Glomerular visceral epithelial cell (primary cell): ENCODE results near the gene MROH7.

Source experiments
- DNase-seq: peaks from one replicate; pipeline ENCODE4 v3.0.0-alpha.2; 2016; ENCODE audit errors: extremely low spot score

MROH7 gene

DNA sequence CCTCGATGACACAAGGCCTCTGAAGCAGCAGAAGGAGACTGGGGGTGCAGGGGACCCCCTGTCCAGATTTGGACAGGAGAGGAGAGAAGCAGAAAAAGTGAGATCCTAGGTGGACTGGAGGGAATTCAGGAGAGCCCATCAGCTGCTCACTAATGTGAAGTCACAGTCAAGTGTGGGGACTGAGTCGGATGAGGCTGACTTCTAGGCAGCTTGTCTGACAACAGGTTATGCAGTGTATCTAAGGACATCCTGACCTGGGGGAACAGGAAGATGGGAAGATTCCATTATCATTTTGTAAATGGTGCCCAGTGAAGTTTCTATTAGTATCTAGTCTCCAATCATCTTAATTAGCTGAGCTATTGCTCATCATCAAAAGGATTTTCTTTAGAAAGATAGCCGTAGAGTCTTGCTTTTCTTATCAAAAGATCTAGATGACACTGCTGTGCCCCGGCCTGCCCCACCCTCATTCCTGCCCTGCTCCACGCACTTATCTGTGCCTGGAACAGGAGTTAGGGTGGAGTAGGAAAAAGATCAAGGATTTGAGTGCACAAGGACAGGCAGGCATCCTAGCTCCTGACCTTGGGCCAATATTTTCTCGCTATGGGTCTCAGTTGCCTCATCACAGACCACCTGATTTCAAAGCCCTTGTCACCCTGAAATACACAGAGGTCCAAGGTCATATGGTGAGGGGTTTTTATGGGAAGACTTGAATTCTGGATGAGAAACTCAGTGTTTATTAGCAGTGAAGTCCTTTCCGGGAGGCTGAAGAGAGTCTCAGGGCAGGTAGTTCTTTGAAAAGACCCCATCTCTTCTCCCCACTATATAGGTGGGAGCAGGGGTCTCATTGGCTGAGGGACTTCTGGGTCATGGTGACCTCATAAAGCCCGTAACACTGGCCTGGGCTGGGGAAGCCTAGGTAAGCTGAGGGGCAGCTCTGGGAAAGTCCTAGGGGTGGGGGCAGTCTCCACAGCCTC lies at the start of gene MROH7:
Gene MROH7 (plus strand): TSS at position 924 of the 974 bp plus-strand sequence. CDS start 11,141 bp downstream, outside the sequence.
- no peak for DNase-seq

DNA sequence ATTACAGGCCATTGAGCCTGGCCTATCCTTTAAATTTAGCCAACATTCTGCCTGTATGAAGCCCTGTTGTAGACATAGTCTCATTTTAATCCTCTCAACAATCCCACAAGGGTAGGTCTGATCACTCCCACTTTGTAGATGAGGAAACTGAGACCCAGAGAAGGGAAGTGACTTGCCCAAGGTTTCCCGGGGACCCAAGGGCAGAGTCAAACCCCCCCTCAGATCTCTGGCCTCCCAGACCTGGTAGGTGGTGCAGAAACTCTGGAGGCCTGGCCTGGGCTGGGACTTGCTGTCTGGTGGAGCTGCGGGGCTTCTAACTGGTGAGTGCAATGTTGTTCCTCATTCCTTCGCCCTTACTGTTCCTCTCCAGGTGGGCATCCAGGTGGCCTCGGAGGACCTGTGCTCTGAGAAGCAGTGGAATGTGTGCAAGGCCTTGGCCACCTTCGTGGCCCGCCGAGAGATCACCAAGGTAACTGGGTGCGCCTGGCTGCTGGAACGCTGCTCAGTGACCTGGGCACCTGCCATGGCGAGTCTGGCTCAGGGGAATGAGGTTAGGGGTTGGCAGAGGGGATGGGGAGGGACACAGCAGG lies 47.9 kb upstream of the MROH7 start:
- no peak for DNase-seq

DNA sequence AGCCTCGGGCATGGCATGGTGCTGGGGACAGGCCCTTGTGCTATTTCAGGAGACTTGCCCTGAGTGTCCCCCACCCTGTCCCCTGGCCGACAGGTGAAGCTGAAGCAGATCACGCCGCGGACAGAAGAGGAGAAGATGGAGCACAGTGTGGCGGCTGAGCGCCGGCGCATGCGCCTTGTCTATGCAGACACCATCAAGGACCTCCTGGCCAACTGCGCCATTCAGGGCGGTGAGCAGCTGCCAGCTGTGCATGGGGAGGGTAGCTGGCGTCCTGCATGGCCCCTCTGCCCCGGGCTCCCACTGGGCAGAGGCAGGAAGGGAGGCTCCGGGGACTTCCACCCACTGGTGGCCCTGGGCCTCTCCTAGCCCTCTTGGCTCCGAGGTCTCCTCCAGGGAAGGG lies 47.1 kb upstream of the MROH7 start:
- DNase-seq, result no peak

DNA sequence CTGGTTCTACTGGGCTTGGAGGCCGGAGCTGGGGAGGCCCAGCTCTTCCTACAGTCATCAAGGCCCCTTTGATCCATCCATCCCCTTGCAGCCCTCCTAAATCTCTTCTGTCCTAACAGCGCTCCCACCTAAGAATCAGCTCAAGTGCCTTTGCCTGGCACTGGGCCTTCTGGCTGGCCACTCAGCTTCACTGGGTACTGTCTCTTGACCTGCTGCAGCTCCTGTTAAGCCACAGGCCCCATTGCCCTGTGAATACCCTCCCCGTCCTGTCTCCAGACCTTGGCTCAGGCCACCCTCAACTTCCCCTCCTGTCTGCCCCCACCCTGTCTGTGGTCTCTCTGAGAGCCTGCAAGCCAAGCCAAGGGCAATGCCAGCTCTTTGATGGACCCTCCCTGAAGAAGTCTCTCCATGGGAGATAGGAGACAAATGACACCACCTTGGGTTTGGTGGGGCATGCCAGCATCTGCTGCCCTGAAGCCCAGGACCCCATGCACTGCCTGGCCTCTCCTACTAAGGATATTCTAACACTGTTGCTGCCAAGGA lies 45.6 kb upstream of the MROH7 start:
- no peak for DNase-seq

DNA sequence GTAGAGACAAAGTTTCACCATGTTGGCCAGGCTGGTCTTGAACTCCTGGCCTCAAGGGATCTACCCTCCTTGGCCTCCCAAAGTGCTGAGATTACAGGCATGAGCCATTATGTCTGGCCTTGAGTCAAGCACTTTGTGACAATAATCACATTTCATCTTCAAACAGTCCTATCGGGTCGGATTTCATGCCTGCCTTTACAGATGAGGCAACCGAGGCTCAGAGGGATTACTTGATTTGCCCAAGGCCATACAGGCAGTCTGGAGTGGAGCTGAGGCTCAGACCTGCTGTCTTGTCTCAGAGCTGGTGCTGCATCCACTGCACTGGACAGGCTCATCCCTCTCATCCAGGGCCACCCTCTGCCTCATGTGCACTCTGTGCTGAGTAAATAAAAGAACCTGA lies 44.8 kb upstream of the MROH7 start:
- no peak for DNase-seq

DNA sequence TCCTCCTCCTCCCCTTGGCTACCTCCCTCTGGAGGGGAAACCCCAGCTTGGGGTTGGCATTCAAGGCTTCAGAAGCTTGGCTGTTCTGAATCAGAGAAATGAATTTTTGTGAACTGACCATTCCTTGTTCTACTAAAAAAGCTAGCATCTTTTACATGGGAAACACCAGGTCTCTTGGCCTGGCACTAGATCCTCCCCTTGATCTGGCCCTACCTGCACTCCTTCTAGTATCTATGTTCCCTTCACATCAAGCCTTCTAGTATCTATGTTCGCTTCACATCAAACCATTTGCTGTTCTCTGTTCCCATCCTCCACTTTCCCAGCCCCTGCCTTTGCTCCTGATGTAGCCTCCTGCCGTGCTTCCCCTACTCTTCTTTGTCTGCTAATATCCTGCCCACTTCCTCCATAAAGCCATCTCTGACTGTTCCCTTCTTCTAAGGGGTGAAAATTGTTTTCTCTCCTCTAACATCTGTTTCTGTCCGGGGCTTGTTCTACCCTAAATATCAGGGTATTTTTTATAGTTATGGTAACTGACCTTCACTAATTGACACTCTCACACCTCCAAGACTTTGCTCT lies 44.0 kb upstream of the MROH7 start:
- no peak for DNase-seq

DNA sequence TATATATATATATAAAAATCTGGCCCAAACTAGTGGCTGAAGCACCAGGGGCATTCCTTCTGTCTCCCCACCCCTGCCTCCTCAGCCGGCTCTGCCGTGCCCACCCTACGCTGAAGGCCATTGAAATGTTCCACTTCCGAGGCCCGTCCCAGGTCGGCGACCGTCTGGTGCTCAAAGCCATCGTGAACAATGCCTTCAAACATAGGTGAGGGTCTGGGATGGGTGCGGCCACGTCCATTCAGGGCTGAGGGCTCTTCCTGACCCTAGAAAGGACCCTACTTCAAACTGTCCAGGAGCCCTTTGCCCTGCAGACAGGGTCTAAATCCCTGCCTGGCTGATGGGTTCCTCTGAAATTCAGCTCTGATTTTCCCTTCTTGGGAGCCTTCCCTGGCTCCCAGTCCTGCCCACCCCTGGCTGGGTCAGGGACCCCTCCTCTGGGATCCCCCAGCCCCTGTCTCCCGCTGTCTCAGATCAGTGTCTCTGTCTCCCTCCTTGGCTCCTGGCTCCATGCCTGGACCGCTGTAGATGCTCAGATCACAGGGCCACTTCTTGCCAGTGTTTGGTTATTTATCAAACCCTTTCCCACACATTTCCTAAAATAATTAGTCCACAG lies 42.3 kb upstream of the MROH7 start:
- DNase-seq, result no peak

DNA sequence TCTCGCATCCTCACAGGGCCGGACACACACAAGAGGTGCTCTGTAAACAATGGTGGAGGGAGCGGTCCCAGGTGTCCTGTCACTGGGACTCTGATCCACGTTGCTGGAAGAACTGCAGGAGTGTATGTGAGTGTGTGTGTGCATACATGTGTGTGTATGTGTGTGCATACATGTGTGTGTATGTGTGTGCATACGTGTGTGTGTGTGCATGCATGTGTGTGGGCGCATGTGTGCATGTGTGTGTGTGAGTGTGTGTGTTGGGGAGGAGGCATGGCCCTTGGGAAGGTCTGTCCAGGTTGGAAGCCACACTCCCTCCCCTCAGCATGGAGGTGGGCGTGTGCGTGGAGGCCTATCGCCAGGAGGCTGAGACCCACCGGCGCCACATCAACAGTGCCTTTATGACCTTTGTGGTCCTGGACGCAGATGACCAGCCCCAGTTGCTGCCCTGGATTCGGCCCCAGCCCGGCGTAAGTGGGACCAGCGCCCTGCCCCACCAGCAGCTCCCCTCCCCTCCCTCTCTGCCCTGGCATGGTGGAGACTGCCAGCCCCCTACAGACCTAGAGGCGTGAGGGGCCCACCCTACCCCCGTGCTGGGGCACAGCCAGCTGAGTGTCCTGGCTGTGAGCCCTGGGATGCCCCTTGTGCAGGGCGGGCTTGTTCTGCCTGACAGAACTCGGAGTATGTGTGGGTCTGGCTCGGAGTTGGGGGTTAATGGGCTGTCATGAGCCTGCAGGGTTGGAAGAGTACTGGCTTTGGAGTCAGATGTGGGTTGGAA lies 40.5 kb upstream of the MROH7 start:
- DNase-seq, result peak; percentile 59

DNA sequence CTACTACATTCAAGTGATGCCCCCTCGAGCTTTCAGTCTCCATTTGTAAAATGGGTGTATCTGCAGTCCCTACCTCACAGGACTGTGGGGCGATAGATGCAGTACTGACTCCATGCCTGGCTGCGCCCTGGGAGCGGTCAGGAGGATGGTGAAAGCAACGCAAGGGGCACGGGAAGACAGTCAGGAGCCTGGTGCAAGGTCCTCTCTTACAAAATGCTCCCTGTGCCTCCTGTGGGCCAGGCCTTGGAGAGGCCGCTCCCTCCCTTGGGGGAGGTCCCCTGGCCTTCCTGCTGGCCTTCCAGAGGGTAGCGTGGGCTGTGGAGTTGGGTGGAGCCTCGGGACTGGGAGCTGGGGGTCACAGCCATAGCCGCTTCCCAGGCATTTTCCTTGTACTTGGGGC lies 39.9 kb upstream of the MROH7 start:
- no peak for DNase-seq

DNA sequence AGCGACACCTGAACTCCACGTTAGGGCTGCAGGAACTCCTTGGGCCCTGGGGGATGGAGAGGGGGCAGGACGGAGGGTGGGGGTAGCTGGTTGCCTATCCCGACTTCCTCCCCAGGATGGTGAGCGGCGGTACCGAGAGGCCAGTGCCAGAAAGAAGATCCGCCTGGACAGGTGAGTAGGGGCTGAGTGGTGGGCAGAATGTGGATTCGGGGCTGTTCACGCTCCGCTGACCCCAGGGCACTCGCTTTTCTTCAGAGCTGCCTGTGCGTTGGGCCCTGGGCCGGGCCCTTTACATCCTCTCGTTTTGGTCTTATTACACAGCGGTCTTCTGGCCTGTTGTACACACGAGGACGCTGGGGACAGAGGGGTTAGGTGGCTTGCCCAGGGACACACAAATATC lies 39.0 kb upstream of the MROH7 start:
- DNase-seq, result no peak

DNA sequence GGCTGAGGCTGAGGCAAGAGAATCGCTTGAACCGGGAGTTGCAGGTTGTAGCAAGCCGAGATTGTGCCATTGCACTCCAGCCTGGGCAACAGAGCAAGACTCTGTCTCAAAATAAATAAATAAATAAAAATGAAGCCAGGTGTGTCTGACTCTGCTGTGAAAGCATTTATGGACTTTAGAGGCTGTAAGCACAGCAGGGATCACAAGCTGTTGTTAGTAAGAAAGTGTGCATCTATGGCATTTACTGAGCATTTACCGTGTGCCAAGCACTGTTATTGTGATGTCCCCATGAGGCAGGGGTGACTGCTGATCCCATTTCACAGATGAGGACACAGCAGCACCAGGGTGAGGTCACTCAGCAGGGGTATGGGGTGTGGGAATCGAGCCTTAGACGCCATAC lies 38.3 kb upstream of the MROH7 start:
- no peak for DNase-seq

DNA sequence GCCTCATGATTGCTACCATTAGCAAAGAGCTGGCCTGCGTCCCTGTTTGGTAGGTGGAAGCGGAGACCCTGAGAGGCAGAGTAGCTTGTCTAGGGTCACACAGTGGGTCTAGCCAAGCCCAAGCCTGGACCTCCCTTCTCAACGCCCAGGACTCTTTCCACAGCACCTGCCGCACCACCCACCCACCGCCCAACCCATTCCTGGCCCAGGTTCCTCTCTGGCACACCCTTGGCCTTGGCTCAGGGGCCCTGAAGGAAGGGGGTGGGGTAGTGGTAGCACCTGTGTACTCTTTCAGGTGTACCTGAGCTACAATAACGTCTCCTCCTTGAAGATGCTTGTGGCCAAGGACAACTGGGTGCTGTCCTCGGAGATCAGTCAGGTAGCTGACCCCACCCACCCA lies 37.5 kb upstream of the MROH7 start:
- no peak for DNase-seq

DNA sequence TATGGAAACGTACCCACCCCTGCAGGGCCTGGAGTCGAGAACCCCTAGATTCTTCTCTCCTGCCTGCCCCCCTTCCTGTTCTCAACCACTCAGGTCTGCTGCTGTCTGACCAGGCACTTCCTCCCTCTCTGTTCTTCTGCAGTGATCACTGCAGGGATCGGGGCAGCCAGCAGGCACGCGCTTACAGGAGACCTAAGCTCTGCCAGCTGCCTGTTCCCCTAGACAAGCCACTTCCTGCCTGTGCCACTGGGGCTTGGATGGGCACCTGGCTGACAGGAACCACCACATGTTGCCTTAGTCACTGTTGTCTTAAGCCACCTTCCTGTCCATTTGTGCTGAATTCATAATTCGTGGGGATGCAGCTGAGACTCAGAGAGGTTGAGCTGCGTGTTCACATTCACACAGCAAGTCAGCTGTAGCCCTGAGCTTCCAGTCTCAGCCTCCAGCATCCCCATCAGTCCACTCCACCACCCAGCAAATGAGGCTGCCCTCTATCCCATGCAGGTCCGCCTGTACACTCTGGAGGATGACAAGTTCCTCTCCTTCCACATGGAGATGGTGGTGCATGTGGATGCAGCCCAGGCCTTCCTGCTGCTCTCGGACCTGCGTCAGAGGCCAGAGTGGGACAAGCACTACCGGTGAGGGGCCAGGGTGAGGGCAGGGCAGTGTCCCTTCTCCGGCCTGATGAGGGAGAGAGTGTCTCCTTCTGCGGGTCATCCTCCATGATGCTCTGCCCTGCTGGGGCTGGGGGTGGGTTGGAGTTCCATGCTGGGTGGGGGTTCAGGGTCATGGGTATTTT lies 36.8 kb upstream of the MROH7 start:
- peak; percentile 39 for DNase-seq

DNA sequence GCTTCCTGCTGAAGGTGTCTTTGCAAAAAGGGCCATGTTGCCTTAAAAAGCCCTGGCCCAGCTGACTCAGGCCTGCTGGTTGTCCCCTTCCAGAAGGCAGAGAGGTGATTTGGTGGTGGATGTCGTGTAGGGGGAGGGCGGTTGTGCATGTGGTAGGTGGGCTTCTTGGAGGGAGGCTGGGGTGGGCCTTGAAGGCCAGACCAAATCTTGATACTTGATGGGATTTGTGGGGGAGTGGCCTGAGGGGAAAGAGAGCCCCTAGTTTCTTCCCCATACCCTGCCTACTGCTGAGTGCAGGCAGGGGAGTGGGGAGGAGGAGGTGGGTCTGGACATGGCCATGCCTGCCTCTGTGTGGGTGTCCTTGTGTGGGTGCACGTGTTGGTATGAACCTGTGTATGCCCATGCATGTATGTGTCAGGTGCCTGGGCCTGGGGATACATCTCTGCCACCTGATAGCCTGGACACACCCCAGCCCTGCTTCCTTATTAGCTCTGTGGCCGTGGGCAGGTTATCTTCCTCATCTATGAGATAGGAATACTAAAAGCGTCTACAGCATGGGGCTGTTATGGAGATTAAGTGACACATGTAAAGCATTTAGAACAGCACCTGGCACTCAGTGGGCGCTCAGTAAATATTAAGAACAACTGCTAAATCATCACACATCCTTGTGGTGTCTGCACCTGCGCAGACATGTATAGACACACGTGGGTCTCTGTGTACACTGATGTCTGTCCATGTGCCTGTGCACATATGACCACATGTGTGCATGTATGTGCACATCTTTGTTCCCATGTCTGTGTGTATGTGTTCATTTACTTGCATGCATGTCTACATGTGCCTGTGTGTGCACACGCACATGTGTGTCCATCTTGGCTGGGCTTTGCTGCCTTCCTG lies 35.2 kb upstream of the MROH7 start:
- no peak for DNase-seq

DNA sequence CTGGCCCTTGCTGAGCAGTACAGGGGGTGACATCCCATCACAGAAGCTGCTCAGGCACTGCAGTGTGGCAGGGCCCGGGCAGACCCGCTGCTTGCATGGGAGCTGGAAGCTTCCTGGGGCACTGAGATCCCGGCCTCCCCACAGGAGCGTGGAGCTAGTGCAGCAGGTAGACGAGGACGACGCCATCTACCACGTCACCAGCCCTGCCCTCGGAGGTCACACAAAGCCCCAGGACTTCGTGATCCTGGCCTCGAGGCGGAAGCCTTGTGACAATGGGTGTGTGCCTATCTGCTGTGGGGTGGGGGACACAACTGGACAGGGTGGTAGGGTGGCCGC lies 34.6 kb upstream of the MROH7 start:
- DNase-seq, result no peak

DNA sequence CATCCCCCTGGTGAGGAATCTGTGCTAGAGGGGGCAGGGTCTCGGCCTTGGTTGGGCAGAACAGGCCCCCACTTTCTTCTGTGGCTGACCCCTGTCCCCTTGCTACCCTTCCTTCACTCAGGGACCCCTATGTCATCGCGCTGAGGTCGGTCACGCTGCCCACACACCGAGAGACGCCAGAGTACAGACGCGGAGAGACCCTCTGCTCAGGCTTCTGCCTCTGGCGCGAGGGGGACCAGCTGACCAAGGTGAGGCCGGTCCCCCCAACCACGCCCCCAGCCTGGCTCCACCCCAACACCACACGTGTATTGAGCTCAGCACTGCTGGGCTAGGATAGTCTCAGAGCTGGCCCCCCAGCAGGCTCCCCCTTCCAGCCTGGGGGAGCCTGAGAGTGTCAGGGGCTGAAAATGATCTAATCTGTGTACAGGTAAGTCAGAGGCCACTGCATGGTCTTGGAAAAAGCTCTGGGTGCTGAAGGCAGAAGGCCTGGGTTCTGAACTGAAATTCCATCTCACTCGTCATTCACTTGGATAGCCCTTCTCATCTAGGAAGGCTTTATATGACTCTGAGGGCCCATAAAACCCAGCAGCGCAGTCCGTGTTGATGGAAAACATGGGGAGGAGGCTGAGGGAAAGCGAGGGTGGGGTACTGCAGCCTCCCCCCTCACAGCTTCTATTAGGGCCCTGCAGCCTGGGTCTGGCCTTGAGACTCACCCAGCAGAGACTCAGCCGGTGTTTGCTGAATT lies 33.6 kb upstream of the MROH7 start:
- no peak for DNase-seq

DNA sequence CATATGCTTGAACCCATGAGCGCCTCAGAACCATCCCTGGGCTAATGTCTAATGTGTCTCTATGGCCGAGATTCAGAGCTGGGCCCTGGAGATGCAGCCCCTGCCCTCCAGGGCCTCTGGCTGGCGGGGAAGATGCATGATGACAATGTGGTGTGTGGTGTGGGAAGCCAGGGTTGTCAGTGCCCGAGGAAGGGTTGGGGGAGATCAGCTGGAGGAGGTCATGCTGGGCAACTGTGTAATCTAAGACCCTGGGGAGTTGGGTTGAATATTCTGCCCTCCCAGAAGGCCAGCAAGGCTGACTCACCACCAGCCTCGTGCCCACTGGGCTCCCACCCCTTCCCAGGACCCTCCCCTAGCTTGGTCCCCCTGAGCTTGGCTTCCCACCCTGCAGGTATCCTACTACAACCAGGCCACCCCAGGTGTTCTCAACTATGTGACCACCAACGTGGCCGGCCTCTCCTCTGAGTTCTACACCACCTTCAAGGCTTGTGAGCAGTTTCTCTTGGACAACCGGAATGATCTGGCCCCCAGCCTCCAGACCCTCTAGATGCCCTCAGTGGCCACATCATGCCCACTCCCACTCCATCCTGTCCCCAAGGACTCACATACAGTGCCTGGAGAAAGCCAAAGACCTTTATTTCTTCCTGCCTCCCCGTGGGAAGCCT lies 32.9 kb upstream of the MROH7 start:
- no peak for DNase-seq

DNA sequence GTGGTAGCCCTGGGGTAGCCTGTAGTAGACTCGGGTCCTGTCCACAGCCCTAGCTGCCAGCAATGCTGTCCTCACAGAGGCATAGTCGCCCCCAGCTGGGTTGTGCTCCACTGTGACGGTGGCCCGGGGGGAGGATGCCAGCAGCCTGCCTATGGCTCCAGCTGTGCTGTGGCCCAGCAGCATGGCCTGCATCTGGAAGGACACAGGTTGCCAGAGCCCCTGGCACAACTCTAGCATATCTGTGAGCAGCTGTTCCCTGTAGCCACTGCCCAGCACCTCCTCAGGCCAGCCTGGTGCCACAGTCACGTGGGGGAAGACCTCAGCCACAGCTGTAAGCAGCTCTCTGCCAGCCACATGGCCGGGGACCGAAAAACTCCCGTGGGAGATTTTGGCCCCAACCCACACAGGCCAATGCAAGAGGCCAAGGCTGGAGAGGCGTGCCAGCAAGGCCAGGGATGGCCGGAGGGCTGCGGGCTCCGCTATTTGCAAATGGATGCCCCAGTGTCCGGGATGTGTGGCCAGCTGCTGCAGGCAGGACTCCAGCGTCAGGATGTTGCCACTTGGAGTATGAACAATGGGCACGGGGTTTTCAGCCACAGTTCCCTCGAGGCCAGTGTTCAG lies 32.2 kb upstream of the MROH7 start:
- no peak for DNase-seq
